Glutamatergic neuron (in vitro differentiated cells): ENCODE measurements around the gene FRMD4A. TPM values are rescaled to one million over a fixed set of nuclear protein-coding genes. Genes with fewer than 3 reads are reported as not detected.

ENCODE experiments used
- DNase-seq: peaks from one replicate; pipeline ENCODE4 v3.0.0; 2022
- H3K27ac Mint-ChIP-seq: one replicate; pipeline ENCODE4 v1.8.0; 2020; ENCODE audit warnings: mild to moderate bottlenecking, mixed read lengths, inconsistent platforms; ENCODE audit not compliant: unreplicated experiment
- H3K27me3 Mint-ChIP-seq: one replicate; pipeline ENCODE4 v1.8.0; 2020; ENCODE audit warnings: mild to moderate bottlenecking, moderate library complexity, mixed read lengths, inconsistent platforms; ENCODE audit not compliant: unreplicated experiment
- H3K36me3 Mint-ChIP-seq: one replicate; pipeline ENCODE4 v1.8.0; 2020; ENCODE audit warnings: mild to moderate bottlenecking, mixed read lengths, inconsistent platforms; ENCODE audit not compliant: unreplicated experiment
- H3K4me1 Mint-ChIP-seq: one replicate; pipeline ENCODE4 v1.8.0; 2020; ENCODE audit warnings: mild to moderate bottlenecking, low read depth, mixed read lengths, inconsistent platforms; ENCODE audit not compliant: unreplicated experiment
- H3K4me3 Mint-ChIP-seq: one replicate; pipeline ENCODE4 v1.8.0; 2020; ENCODE audit warnings: mild to moderate bottlenecking, mixed read lengths, inconsistent platforms; ENCODE audit not compliant: unreplicated experiment
- H3K9me3 Mint-ChIP-seq: one replicate; pipeline ENCODE4 v1.8.0; 2020; ENCODE audit warnings: mild to moderate bottlenecking, moderate library complexity, mixed read lengths, inconsistent platforms; ENCODE audit not compliant: unreplicated experiment
- CTCF ChIP-seq: fragments of 200-600 bp; sonication (generic); IDR thresholded peaks from one replicate; pipeline ENCODE4 v1.5.0; 2021; ENCODE audit not compliant: partially characterized antibody, unreplicated experiment
- total RNA-seq: library from RNA; stranded (reverse); fragmentation: NEBNext Ultra II Directional; extraction: Animal tissue kit (Norgen Biotek cat#: 25700); gene quantifications from one replicate; pipeline ENCODE4 v1.2.1, GENCODE V29; 2021; ENCODE audit not compliant: unreplicated experiment

FRMD4A gene
- total RNA-seq, 1 donor from 2014 or later = 70.6 TPM

GRCh38 chr10:14116021-14116420 lies 214.7 kb downstream of the FRMD4A start:
- H3K27me3 Mint-ChIP-seq = peaks cover 2% of the 10 kb centered on the region
- peaks cover 2% of the 10 kb centered on the region for H3K9me3 Mint-ChIP-seq
- no peak for DNase-seq
- H3K4me1 Mint-ChIP-seq = no peaks in the 10 kb centered on the region
- H3K36me3 Mint-ChIP-seq = peaks cover 8% of the 10 kb centered on the region
- H3K27ac Mint-ChIP-seq = no peak overlapping the region
- no peak overlapping the region for H3K4me3 Mint-ChIP-seq
- no peak for TF ChIP-seq CTCF

GRCh38 chr10:14114791-14115190 lies 215.9 kb downstream of the FRMD4A start:
- H3K27me3 Mint-ChIP-seq = peaks cover 2% of the 10 kb centered on the region
- H3K36me3 Mint-ChIP-seq = peaks cover 8% of the 10 kb centered on the region
- H3K4me3 Mint-ChIP-seq = no peak overlapping the region
- H3K4me1 Mint-ChIP-seq = no peaks in the 10 kb centered on the region
- no peak for TF ChIP-seq CTCF
- no peak overlapping the region for H3K27ac Mint-ChIP-seq
- DNase-seq = no peak
- H3K9me3 Mint-ChIP-seq = peaks cover 2% of the 10 kb centered on the region

- H3K27me3 Mint-ChIP-seq = no peaks in the 10 kb centered on the region
- no peak for TF ChIP-seq CTCF
- H3K36me3 Mint-ChIP-seq = peaks cover 8% of the 10 kb centered on the region
- no peak for DNase-seq
- H3K27ac Mint-ChIP-seq = no peak overlapping the region
- no peaks in the 10 kb centered on the region for H3K4me1 Mint-ChIP-seq
- H3K4me3 Mint-ChIP-seq = no peak overlapping the region
- H3K9me3 Mint-ChIP-seq = no peaks in the 10 kb centered on the region
Observed at GRCh38 chr10:14112056-14112455, 218.7 kb downstream of the FRMD4A start.

GRCh38 chr10:14111208-14111607 lies 219.5 kb downstream of the FRMD4A start:
- Mint-ChIP-seq H3K4me1 (no peaks in the 10 kb centered on the region), H3K4me3 (no peak overlapping the region), H3K36me3 (peaks cover 13% of the 10 kb centered on the region), H3K9me3 (no peaks in the 10 kb centered on the region), H3K27ac (no peak overlapping the region), H3K27me3 (no peaks in the 10 kb centered on the region)
- TF ChIP-seq CTCF = no peak
- DNase-seq = no peak

GRCh38 chr10:14106828-14107227 lies 223.9 kb downstream of the FRMD4A start:
- peaks cover 5% of the 10 kb centered on the region for H3K36me3 Mint-ChIP-seq
- no peak overlapping the region for H3K4me3 Mint-ChIP-seq
- no peaks in the 10 kb centered on the region for H3K27me3 Mint-ChIP-seq
- no peak overlapping the region for H3K27ac Mint-ChIP-seq
- no peaks in the 10 kb centered on the region for H3K9me3 Mint-ChIP-seq
- no peaks in the 10 kb centered on the region for H3K4me1 Mint-ChIP-seq
- TF ChIP-seq CTCF = no peak
- DNase-seq = no peak
